ENCODE measurements around the gene DUSP7.

Gene DUSP7

GRCh38 chr3:52037291-52037690 lies 19.1 kb downstream of the DUSP7 start:
- no peak overlapping the region for H3K4me2 ChIP-seq (ENCODE audit: low read length)
- H3K9me2 ChIP-seq (replicated peaks; ENCODE audit: control insufficient read depth, low read length): no peaks in the 10 kb centered on the region
- no peak for TF ChIP-seq CTCF (IDR thresholded peaks at IDR 0.05; ENCODE audit: low read depth, low read length, poor library complexity, severe bottlenecking)
- TF ChIP-seq EZH2phosphoT487 (IDR thresholded peaks at IDR 0.05; ENCODE audit: borderline replicate concordance, low read length): no peak
- no peaks in the 10 kb centered on the region for H3K36me3 ChIP-seq (ENCODE audit: control insufficient read depth, low read length)
- H4K20me1 ChIP-seq (ENCODE audit: control insufficient read depth, insufficient read depth, low read depth, low read length): no peaks in the 10 kb centered on the region
- no peaks in the 10 kb centered on the region for H3K79me2 ChIP-seq (ENCODE audit: control insufficient read depth, low read length)
- H3K27ac ChIP-seq (ENCODE audit: low read depth, low read length): no peak overlapping the region
- no peaks in the 10 kb centered on the region for H3K4me1 ChIP-seq (ENCODE audit: control insufficient read depth, low read length)
- no peak overlapping the region for H3K4me3 ChIP-seq (ENCODE audit: low read length)
- H3F3A ChIP-seq (ENCODE audit: control insufficient read depth, insufficient read depth): no peaks in the 10 kb centered on the region
- H3K27me3 ChIP-seq (ENCODE audit: control insufficient read depth, low read length): peaks cover 15% of the 10 kb centered on the region
- no peaks in the 10 kb centered on the region for H3K9me3 ChIP-seq (ENCODE audit: control insufficient read depth, insufficient read depth, low read length)

GRCh38 chr3:52036829-52037228 lies 19.5 kb downstream of the DUSP7 start:
- Histone ChIP-seq H3K9me2 (replicated peaks; ENCODE audit: control insufficient read depth, low read length) (no peaks in the 10 kb centered on the region), H3K4me2 (ENCODE audit: low read length) (no peak overlapping the region), H3F3A (ENCODE audit: control insufficient read depth, insufficient read depth) (no peaks in the 10 kb centered on the region), H3K27ac (ENCODE audit: low read depth, low read length) (no peak overlapping the region), H4K20me1 (ENCODE audit: control insufficient read depth, insufficient read depth, low read depth, low read length) (no peaks in the 10 kb centered on the region), H3K4me1 (ENCODE audit: control insufficient read depth, low read length) (no peaks in the 10 kb centered on the region), H3K79me2 (ENCODE audit: control insufficient read depth, low read length) (no peaks in the 10 kb centered on the region), H3K27me3 (ENCODE audit: control insufficient read depth, low read length) (peaks cover 15% of the 10 kb centered on the region), H3K9me3 (ENCODE audit: control insufficient read depth, insufficient read depth, low read length) (no peaks in the 10 kb centered on the region), H3K4me3 (ENCODE audit: low read length) (no peak overlapping the region), H3K36me3 (ENCODE audit: control insufficient read depth, low read length) (no peaks in the 10 kb centered on the region)
- TF ChIP-seq EZH2phosphoT487 (IDR thresholded peaks at IDR 0.05; ENCODE audit: borderline replicate concordance, low read length) (no peak), CTCF (IDR thresholded peaks at IDR 0.05; ENCODE audit: low read depth, low read length, poor library complexity, severe bottlenecking) (no peak)

GRCh38 chr3:52036222-52036694 lies 20.1 kb downstream of the DUSP7 start:
- H3K4me1 ChIP-seq (ENCODE audit: control insufficient read depth, low read length): no peaks in the 10 kb centered on the region
- H3K27ac ChIP-seq (ENCODE audit: low read depth, low read length): no peak overlapping the region
- no peak for TF ChIP-seq CTCF (IDR thresholded peaks at IDR 0.05; ENCODE audit: low read depth, low read length, poor library complexity, severe bottlenecking)
- no peak for TF ChIP-seq EZH2phosphoT487 (IDR thresholded peaks at IDR 0.05; ENCODE audit: borderline replicate concordance, low read length)
- no peaks in the 10 kb centered on the region for H3K79me2 ChIP-seq (ENCODE audit: control insufficient read depth, low read length)
- H3F3A ChIP-seq (ENCODE audit: control insufficient read depth, insufficient read depth): no peaks in the 10 kb centered on the region
- H3K36me3 ChIP-seq (ENCODE audit: control insufficient read depth, low read length): no peaks in the 10 kb centered on the region
- no peaks in the 10 kb centered on the region for H3K9me2 ChIP-seq (replicated peaks; ENCODE audit: control insufficient read depth, low read length)
- H3K4me2 ChIP-seq (ENCODE audit: low read length): no peak overlapping the region
- no peak overlapping the region for H3K4me3 ChIP-seq (ENCODE audit: low read length)
- no peaks in the 10 kb centered on the region for H3K9me3 ChIP-seq (ENCODE audit: control insufficient read depth, insufficient read depth, low read length)
- no peaks in the 10 kb centered on the region for H4K20me1 ChIP-seq (ENCODE audit: control insufficient read depth, insufficient read depth, low read depth, low read length)
- peaks cover 10% of the 10 kb centered on the region; the same call in 1 of the 2 replicates for H3K27me3 ChIP-seq (ENCODE audit: control insufficient read depth, low read length)
